Dedifferentiated amniotic fluid mesenchymal stem cell (primary cell): Measurements from ENCODE around the gene TBX18.

ENCODE experiments used
- DNase-seq: peaks from one replicate; pipeline ENCODE4 v3.0.0-alpha.2; 2016; ENCODE audit errors: extremely low spot score

Gene TBX18

DNA sequence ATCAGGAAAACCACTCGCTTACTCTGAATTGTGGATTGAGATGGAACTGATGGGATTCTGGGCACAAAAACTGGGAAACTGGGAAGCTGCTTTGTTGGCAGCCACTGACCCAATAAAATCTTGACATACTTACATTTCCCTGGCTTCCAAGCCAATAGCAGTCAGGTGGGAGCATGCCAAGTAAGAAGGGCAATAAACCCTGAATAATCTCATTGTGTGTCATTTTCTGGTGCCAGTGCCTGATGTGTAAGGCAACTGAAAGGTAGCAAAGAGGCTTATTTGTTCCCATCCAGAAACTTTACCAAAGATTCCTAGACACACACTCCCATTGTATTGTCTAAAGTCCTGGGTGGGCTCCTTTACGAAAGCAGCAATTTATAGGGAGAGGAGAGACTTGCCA lies 93.2 kb downstream of the TBX18 start:
- no peak for DNase-seq

DNA sequence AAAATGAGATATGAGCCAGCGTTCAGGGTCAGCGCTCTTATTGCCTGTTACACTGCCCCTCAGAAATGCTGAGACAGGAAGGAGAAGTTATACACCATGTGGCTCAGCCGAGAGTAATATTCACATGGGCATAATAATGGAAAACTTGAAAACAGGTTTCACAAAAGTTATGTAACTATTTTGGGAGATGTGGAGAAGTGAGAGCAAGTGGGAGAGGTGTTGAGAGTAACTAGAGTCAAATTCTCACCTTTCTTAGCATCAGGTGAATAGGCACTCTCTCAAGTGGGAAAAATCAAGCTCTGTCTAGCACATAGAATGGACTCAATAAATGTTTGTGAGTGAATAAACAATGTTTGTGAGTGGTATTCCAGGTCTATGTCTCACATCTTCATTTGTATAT lies 94.5 kb downstream of the TBX18 start:
- no peak for DNase-seq

DNA sequence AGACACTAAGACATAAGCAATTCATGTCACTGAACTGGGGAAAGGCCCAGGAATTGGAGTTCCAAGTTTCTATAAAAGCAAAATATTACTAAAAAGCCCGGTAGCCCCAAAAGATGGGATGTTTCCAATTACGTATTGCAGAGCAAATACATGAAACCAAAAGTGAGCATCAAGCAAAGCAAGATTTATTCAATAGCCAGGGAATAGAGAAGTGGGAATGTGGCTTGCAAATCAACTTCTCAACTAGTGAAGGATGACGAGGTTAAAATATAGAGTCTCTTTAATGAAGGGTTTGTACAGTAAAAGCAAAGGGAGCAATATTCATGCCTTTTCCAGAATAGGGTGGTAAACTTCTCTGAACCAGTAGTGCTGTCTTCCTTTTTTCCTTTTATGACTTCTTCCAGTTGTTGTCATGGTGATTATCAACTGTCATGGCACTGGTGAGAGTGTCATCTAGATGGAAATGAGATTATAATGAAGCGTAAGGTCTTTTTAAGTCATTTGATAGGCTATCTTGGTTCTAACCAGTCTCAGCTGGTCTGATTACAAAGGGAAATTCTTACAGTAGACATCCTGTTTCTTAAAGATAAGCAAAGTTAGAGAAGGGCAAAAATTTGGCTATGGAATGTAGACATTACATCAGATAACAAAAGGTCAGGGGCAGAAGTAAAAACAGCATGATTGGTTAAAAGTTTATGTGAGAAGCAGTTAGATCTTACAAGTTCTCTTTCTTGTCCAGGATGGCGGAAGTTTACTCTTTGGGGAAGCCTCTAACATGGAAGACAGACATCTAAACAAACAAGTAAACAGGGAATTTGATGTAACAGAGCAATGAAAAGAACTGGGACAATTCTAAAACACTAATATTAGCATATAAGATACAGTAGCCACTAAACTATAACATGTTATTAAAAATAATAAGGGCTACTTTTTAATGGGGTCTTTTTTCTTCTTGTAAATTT lies 96.9 kb downstream of the TBX18 start:
- no peak for DNase-seq

DNA sequence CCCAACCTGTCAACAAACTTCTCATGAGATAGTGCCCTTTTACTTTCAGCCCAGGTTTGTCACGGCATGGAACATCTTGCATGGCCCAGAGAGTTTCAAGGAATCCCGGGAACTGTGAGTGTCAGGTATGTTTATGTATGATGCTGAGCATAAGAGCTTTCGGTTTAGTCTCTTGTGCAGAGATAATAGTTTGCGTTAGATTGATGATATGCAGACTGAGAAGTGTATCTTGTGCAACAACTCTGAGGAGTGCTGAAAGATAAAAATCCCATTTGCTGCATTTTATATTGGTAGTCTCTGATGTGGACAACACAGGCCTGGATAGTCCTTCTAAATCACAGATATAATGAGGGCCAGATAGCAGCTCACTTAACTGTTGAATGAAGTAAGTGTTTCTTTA lies 99.0 kb downstream of the TBX18 start:
- no peak for DNase-seq

DNA sequence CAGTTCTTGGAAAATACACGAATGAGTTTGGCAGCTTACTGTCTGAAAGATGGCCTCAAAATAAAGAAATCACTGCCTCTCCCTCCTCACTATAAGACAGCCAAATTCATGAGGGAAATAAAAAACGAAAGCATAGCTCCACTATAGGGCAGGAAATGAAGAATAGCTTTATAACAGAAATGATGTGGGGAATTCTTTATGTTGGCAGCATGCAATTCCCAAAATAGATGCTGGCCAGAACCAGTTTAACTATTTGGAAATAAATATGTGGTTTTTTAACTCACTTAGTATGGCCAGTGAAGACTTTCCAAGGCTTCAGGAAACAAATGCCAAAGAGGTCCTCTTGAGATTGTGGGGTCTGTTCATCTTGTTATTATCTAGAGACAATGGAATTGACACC lies 100.5 kb downstream of the TBX18 start:
- no peak for DNase-seq

DNA sequence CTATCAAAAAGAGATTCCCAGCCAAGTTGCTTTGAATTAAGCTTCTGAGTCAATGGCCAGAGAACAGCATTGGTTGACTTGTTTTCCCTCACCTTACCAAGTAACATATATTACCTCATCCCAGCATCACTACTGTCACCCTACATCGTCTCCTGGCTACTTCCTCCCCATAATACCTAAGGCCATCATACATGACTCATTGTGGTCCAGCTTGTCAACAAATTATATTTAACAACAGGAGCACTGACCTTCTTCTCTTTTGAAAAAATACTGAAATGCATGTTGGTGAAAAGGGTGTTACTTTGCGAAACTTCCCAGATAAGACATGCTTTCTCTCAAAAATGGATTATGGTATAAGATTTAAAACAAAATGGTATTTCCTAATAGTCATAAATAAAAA lies 106.9 kb downstream of the TBX18 start:
- DNase-seq = no peak

DNA sequence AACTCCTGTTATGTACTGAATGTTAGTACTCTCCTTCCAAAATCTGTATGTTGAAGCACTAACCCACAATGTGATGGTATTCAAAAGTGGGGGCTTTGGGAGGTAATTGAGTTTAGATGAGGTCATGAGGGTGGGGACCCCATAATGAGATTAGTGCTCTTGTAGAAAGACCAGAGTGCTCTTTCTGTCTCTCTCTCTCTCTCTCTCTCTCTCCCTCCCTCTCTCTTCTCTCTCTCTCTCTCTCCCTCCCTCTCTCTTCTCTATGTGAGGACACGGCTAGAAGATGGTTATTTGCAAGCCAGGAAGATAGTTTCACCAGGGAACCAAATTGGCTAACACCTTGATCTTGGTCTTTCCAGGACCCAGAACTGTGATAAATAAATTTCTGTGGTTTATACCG lies 107.4 kb downstream of the TBX18 start:
- no peak for DNase-seq

DNA sequence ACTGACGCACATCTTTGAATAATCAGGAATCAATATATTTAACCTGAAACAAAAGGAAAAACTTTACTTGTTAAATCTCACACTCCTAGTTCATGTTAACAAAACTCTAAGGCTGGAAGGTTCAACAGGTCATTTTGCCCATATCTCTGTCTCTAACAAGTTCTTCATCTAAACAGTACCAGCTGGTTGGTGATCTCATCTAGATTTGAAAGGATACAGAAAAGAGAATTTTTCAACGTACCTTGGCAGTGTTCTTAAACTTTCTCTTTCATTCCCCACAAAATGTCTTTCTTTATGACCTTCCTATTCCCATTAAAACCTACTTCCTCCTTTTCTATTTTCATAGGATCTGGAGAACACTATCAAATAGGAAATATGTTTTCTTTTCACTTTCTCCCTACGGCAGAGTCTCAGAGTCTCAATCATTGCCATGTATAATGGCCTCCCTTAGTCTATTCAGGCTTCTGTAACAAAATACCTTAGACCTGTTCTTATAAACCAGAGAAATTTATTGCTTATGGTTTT lies 111.3 kb downstream of the TBX18 start:
- DNase-seq = no peak

DNA sequence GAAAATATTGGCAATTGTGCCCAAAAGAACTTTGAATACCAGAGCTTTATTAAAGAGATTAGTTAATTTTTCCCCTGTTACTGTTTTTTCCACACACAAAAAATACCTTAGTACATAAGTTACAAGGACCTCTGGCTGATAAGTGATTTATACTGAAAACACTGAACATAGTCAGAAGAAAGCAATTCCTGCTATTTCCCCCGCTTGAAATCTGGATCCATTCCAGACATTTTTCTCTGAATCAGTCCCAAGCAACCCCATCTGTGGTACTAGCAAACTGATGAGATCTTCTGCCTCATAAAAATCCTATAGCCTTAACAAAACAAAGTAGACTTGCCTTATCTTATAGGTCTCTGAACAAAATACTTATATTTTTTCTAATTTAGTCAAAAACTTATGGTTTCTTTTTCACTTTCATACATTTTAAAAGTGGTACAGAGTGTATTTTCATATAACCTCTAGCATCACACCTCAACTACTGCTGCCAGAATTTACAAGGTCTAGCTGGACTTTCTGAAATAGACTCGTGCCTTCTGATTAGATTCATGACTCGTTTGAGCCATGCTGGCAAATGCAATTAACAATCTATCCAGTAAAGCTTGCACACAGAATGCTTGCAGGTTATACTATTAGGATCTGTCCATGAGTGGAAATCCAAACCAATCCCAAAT lies 111.9 kb downstream of the TBX18 start:
- peak; percentile 87 for DNase-seq

DNA sequence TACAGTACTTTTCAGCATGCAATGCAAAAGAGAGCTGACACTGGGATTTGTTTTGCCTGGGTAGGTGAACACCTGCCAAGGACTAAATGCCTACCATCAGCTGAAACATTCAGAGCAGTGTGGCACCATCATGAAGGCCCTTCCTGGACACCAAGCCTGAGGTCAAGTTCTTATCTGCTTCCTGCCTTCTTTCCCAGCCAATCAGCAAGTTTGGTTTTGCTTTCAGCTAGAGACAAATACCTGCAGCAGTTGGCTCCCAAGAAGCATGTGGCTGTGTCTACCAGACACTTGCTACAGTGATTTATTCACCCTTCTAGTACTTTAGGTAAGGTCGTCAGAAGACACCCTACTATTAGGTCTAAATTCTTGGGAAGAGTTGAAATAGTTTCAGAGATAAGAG lies 112.8 kb downstream of the TBX18 start:
- no peak for DNase-seq

DNA sequence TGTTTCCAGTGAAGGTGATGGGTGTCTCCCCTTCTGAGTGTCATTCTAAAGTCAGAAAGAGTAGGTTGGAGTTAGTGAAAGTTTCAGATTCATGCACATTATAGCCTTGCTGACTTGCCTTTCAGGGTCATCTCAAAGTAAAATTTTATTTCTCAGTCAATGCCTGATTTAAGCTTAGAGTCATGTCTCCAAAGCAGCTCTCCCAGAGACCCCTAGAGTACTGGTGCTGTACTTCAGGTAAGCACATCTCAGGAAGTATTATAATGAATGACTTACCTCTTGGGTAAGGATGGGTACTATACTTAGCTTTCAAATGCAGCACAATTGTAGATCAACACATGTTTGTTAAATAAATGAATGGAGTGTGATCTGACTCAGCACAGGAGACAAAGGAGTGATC lies 116.0 kb downstream of the TBX18 start:
- DNase-seq = no peak

DNA sequence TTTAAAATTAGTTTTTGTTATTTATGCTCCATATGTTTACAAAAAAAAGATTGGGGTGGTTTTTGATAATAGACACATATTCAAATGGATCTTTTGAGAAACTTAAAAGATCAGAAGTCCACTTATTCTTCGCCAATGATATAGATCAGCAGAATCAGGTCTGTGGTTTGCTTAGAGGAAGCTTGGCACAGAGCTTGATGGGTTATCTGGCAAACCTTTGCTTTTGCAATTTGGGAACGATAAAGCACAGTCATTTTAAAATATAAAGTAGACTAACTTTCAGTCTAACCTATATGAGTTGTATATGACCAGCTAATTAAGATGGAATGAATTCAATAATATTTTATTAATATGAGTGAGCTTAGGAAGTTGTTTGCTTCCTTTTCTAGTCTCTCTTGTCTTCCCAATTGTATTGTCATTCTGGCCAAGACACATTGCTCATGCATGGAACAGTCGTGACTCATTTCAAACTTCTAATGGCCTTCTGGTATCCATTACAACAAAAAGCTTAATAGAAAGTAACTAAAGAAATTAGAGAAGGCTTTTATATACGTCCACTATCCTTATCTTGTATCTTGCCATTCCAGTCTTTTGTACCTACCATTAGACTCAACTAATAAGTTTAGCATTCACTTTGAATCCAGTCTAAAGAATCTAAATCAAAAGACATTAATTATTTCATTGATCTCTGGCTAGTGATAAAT lies 118.7 kb downstream of the TBX18 start:
- DNase-seq = peak; percentile 35

DNA sequence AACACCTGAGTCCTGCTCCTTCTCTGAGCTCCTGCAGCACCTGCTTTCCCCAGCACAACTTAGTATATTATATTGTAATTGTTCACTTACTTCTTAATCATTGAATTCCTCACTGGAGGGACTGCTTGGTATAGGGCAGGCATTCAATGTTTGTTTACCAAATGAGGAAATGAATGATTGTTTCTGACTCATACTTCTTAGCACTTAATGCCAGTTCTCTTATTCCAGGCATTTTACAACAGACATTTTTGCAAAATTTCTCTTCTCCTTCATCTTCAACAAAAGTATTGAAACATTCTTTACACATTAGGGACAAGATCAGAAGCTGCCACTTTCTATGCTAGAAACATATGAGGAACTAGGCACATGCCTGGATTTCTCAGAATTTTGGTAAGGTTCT lies 119.4 kb downstream of the TBX18 start:
- no peak for DNase-seq

DNA sequence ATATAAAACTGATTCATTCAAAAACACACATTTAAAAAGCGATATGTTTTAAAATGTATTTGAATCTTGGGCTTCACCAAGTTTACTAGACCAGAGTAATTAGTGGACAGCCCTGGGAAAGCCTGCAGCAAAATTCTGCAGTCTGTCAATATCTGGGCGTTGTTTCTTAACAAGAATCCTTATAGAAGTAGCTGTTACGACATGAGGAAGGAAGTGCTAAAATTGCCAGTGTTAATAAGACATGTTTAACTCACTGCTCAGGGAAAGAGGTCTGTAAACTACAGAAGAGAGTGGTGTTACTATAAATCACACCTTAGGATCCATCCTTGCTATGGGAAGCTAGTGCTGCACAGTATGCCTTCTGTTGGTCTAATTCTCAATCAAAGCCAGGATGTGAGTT lies 120.6 kb downstream of the TBX18 start:
- no peak for DNase-seq

DNA sequence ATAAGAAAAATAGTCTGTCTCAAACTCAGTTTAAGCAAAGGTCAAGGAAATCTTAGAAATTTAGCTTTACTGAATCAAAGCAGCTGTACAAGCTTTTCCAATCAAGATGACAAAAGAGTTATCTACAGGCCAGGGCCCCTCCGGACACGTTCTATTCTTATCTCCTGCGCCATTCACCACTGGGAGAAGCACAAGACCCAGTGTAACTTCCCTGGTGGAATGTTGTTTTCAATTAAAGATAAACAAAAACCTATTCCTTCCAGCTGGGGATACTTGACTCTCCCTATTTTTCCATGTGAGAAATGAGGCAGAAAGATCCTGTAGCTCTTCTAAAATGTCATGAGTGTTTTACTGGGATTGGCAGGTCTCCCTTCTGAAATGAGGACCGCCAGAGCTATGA lies 123.3 kb downstream of the TBX18 start:
- no peak for DNase-seq

DNA sequence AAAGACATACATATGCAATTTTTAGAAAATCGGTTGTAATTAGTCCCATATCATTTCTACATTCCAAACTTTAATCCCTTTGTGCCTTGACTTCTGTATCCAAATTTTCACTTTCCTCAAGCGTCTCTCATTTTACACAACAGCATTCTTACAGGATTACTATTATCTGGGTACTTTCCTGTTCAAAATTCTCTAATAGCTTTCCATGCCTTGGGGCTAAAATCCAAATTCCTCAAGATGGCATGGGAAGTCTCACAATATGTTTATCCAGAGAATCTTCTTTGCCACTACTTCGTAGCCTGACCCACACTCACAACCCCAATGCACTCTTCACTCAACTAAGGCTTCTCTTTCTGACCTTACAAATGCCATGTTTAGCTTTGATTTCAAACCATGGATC lies 125.0 kb downstream of the TBX18 start:
- DNase-seq = no peak

DNA sequence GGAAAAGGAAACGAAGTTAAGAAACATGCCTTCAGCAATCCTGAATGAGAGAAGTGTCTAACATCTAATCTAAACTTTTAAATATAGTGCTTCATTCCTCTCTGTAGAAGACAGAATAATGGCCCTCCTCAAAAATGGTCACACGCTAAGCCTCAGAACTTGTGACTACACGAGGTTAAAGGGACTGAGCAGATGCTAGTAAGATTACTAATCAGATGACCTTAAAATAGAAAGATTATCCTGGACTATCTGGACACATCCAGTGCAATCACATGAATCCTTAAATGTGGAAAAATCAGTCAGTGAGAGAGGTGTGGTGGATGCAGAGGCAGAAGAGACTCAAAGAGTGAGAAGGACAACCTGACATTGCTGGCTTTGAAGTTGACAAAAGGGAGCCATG lies 126.1 kb downstream of the TBX18 start:
- DNase-seq = no peak
